Gastrocnemius medialis (tissue), 4 donors: Measurements from ENCODE around the gene MAGEB10. TPM values are rescaled to one million over a fixed set of nuclear protein-coding genes. Genes with fewer than 3 reads are reported as not detected.

ENCODE experiments used
- ATAC-seq, 2 donors: fragments of 150-250 bp; one replicate each; pipeline ENCODE4 v1.9.1; 2016
- DNase-seq, 2 donors: peaks; one replicate each; pipeline ENCODE4 v3.0.0-alpha.2; 2019
- H3K27ac ChIP-seq, 4 donors: fragments of 200-600 bp; sonication (generic); 1 replicate in 1 of 4; 2 replicates in 3 of 4; pipeline ENCODE4 v1.5.1; 2016 to 2018; ENCODE audit warnings: mild to moderate bottlenecking in 2 of 4, moderate library complexity in 1 of 4
- H3K27me3 ChIP-seq, 3 donors: fragments of 200-600 bp; sonication (generic) in 2 of 3; 1 replicate in 1 of 3; 2 replicates in 2 of 3; pipeline versions ENCODE4 v1.5.1 to v1.6.0; 2016 to 2019; ENCODE audit warnings: mild to moderate bottlenecking in 1 of 3, moderate library complexity in 1 of 3
- H3K36me3 ChIP-seq, 2 donors: fragments of 200-600 bp; sonication (generic) in 1 of 2; one replicate each; pipeline ENCODE4 v1.5.1; 2017 to 2018
- H3K4me1 ChIP-seq, 2 donors: fragments of 200-600 bp; sonication (generic) in 1 of 2; one replicate each; pipeline ENCODE4 v1.5.1; 2016 to 2017; ENCODE audit warnings: mild to moderate bottlenecking in 2 of 2
- H3K4me3 ChIP-seq, 4 donors: fragments of 200-600 bp; sonication (generic) in 3 of 4; 1 replicate in 1 of 4; 2 replicates in 3 of 4; pipeline ENCODE4 v1.5.1; 2016 to 2019; ENCODE audit warnings: mild to moderate bottlenecking in 2 of 4
- H3K9me3 ChIP-seq, 3 donors: fragments of 200-600 bp; sonication (generic) in 2 of 3; 1 replicate in 1 of 3; 2 replicates in 2 of 3; pipeline ENCODE4 v1.5.1; 2016 to 2019
- POLR2A ChIP-seq, 2 donors: fragments of 450-650 bp; IDR thresholded peaks; one replicate each; pipeline ENCODE4 v1.6.1; 2017; ENCODE audit warnings: antibody characterized with exemption in 2 of 2, mild to moderate bottlenecking in 2 of 2, moderate library complexity in 2 of 2
- in situ Hi-C, 4 donors: fragments of 200-750 bp; cut with MboI; loops; one replicate each; pipeline versions ENCODE4 v1.15.0 to v1.8.0; 2017; ENCODE audit warnings: low sequenced_read_pairs in 4 of 4
- intact Hi-C: fragments of 100-400 bp; cut with DNase I; formaldehyde crosslinking; loops from one replicate; pipeline ENCODE4 v1.15.1; 2023; ENCODE audit warnings: low total_unique reads
- total RNA-seq, 4 donors: library from RNA; depleted of rRNA; stranded (reverse); fragments of >200 nt; gene quantifications; one replicate each; pipeline versions ENCODE4 v1.1.0 to v1.2.3, GENCODE V29; 2016
- TF ChIP-seq, protein P1 (sequence below), 5 experiments: fragments of 450-650 bp in 3 of 5; fragments of 200-600 bp in 2 of 5; sonication (generic) in 2 of 5; IDR thresholded peaks in 4 of 5; conservative IDR thresholded peaks in 1 of 5; 1 replicate in 4 of 5; 2 replicates in 1 of 5; pipeline ENCODE4 v1.5.1; 2016 to 2019; ENCODE audit warnings: antibody characterized with exemption in 5 of 5, mild to moderate bottlenecking in 3 of 5, moderate library complexity in 3 of 5

Gene MAGEB10
- total RNA-seq, 4 donors from 2014 or later: not detected

DNA sequence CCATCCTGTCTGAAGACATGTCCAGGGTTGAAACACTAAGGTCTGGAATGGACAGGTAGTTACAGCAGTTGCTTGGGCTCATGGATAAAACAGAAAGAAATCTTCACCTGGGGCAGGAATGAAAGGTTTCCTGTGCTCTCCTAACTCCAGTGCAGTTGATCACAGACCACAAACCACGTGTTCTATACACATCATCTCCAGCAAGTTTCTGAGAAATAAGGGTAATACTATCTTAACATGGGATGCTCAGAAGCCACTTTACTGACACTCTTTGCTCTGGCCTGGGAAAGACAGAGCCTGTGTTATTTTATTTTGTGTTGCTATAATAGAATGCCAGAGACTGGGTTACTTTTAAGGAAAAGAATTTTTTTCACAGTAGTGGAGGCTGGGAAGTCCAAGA lies 16.0 kb downstream of the MAGEB10 start:
- Histone ChIP-seq H3K27ac (no peak overlapping the region), H3K9me3 (no peaks in the 10 kb centered on the region), H3K36me3 (no peaks in the 10 kb centered on the region), H3K27me3 (no peaks in the 10 kb centered on the region), H3K4me3 (no peak overlapping the region), H3K4me1 (no peaks in the 10 kb centered on the region)
- DNase-seq (no peak), ATAC-seq (no peak)
- intact Hi-C loops (no loop called here), in situ Hi-C loops (no loop called here)
- TF ChIP-seq, protein P1, sequence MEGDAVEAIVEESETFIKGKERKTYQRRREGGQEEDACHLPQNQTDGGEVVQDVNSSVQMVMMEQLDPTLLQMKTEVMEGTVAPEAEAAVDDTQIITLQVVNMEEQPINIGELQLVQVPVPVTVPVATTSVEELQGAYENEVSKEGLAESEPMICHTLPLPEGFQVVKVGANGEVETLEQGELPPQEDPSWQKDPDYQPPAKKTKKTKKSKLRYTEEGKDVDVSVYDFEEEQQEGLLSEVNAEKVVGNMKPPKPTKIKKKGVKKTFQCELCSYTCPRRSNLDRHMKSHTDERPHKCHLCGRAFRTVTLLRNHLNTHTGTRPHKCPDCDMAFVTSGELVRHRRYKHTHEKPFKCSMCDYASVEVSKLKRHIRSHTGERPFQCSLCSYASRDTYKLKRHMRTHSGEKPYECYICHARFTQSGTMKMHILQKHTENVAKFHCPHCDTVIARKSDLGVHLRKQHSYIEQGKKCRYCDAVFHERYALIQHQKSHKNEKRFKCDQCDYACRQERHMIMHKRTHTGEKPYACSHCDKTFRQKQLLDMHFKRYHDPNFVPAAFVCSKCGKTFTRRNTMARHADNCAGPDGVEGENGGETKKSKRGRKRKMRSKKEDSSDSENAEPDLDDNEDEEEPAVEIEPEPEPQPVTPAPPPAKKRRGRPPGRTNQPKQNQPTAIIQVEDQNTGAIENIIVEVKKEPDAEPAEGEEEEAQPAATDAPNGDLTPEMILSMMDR (IDR thresholded peaks at IDR 0.05 in 4 of 5, conservative IDR thresholded peaks at IDR 0.05 in 1 of 5): no peak

DNA sequence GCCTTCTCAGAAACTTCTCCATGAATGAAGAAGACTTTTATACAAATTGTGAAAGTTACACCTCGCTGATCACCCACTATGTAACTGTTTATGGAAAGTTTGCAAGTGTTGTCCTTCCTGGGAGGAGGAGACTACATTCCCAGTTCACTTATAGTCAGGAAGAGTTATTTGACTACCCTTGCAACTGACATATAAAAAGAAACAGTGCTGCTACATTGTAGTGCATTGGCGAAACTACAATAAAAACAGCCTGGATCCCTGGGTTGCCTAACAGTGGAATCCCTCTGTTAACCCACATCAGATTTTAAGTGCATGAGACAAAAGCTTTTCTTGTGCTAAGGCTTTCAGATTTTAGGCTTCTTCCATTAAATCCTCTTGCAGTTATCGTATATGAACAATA lies 30.4 kb downstream of the MAGEB10 start:
- intact Hi-C loops (no loop called here), in situ Hi-C loops (no loop called here)
- Histone ChIP-seq H3K4me3 (no peak overlapping the region), H3K4me1 (no peaks in the 10 kb centered on the region), H3K27ac (no peak overlapping the region), H3K36me3 (no peaks in the 10 kb centered on the region), H3K9me3 (no peaks in the 10 kb centered on the region), H3K27me3 (no peaks in the 10 kb centered on the region)
- TF ChIP-seq, protein P1 (IDR thresholded peaks at IDR 0.05 in 4 of 5, conservative IDR thresholded peaks at IDR 0.05 in 1 of 5): no peak
- TF ChIP-seq POLR2A (IDR thresholded peaks at IDR 0.05): no peak
- DNase-seq: no peak
- no peak for ATAC-seq

DNA sequence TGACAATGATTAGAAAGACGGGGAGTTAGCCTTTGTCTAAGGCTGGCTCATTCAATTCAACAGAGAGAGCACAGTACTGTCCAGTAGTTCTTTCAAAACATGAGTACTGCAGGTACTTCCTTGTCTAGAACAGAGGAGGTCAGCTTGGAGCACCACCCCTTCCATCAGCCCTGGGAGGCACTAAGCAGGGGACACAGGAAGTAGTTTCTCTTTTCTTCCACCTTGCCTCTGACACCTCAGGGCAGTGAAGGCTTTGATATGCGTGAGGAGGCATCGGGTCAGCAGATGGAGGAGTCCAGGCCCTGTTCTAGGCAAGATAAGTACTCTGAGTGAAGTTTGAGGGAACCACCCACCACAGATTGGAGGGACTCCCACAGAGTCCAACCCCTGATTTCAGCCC lies 33.1 kb downstream of the MAGEB10 start:
- DNase-seq (no peak), ATAC-seq (no peak)
- no peak overlapping the region for H3K4me3 ChIP-seq
- no peaks in the 10 kb centered on the region for H3K4me1 ChIP-seq
- H3K27ac ChIP-seq: no peak overlapping the region
- intact Hi-C loops: no loop called here
- H3K9me3 ChIP-seq: no peaks in the 10 kb centered on the region
- TF ChIP-seq, protein P1 (IDR thresholded peaks at IDR 0.05 in 4 of 5, conservative IDR thresholded peaks at IDR 0.05 in 1 of 5): no peak
- TF ChIP-seq POLR2A (IDR thresholded peaks at IDR 0.05): no peak
- in situ Hi-C loops: no loop called here
- no peaks in the 10 kb centered on the region for H3K36me3 ChIP-seq
- H3K27me3 ChIP-seq: no peaks in the 10 kb centered on the region

DNA sequence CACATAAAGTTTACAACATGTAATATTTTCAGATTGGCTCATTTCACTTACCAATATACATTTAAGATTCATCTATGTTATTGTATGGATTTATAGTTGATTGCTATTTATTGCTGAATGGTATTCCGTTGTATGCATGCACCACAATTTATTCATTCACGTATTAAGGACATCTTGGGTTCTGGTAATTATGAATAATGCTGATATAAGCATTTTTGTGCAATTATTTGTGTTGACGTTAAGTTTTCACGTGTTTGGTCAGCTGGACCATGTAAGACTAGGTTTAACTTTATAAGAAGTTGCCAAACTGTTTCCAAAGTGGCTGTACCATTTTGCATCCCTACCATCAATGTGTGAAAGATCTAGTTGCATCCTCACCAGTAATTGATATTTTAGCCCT lies 35.1 kb downstream of the MAGEB10 start:
- intact Hi-C loops (no loop called here), in situ Hi-C loops (no loop called here)
- Histone ChIP-seq H3K36me3 (no peaks in the 10 kb centered on the region), H3K27ac (no peak overlapping the region), H3K4me1 (no peaks in the 10 kb centered on the region), H3K4me3 (no peak overlapping the region), H3K9me3 (no peaks in the 10 kb centered on the region), H3K27me3 (no peaks in the 10 kb centered on the region)
- no peak for TF ChIP-seq POLR2A (IDR thresholded peaks at IDR 0.05)
- TF ChIP-seq, protein P1 (IDR thresholded peaks at IDR 0.05 in 4 of 5, conservative IDR thresholded peaks at IDR 0.05 in 1 of 5): no peak
- DNase-seq: no peak
- ATAC-seq: no peak

DNA sequence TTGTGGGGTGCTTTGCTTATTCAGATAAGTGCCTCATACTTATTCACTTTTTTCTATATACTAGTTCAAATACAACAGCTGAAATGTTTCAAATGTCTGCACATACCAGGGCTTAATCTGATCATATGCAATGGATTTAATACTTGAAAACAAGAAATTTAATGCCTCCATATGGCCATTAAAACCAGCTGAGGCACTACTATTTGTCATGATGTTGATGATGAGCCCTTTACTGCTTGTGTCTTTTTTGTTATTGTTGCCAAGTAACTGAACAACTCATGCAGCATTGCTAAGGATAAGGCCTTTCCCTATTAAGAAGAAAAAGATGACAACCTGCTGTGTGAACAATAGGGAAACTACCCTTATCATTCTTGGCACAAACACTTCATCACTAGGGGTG lies 52.5 kb downstream of the MAGEB10 start:
- H3K27ac ChIP-seq: no peak overlapping the region
- DNase-seq (no peak), ATAC-seq (no peak)
- no peaks in the 10 kb centered on the region for H3K4me1 ChIP-seq
- no peak overlapping the region for H3K4me3 ChIP-seq
- TF ChIP-seq, protein P1 (IDR thresholded peaks at IDR 0.05 in 4 of 5, conservative IDR thresholded peaks at IDR 0.05 in 1 of 5): no peak
- TF ChIP-seq POLR2A (IDR thresholded peaks at IDR 0.05): no peak
- H3K36me3 ChIP-seq: no peaks in the 10 kb centered on the region
- intact Hi-C loops (no loop called here), in situ Hi-C loops (no loop called here)
- H3K27me3 ChIP-seq: no peaks in the 10 kb centered on the region
- H3K9me3 ChIP-seq: no peaks in the 10 kb centered on the region
